SIG-M5 treated with dmso at 0.1 percent for 504 hours (cell line): ENCODE data around the gene KLHL6.
A peak's percentile ranks its signal among the peaks of the same experiment; 100 is the strongest.

Source experiments
- DNase-seq: peaks from one replicate; lab custom pipeline; 2025; ENCODE audit not compliant: unreplicated experiment; lab: John Stamatoyannopoulos, UW

KLHL6 gene

GRCh38 chr3:183508821-183509220 is 46.7 kb downstream of the KLHL6 start:
- no peak for DNase-seq

GRCh38 chr3:183507551-183507950 is 48.0 kb downstream of the KLHL6 start:
- DNase-seq, result no peak

GRCh38 chr3:183506674-183507320 is 48.7 kb downstream of the KLHL6 start:
- peak; percentile 50 for DNase-seq

GRCh38 chr3:183504597-183504996 is 50.9 kb downstream of the KLHL6 start:
- DNase-seq, result no peak

- DNase-seq, result no peak
Measured at GRCh38 chr3:183503746-183504145, 51.8 kb downstream of the KLHL6 start.

GRCh38 chr3:183502237-183503181 is 53.0 kb downstream of the KLHL6 start:
- no peak for DNase-seq

GRCh38 chr3:183500981-183501704 is 54.4 kb downstream of the KLHL6 start:
- no peak for DNase-seq

- DNase-seq, result no peak
Measured at GRCh38 chr3:183500319-183500718, 55.2 kb downstream of the KLHL6 start.

GRCh38 chr3:183498634-183499033 is 56.9 kb downstream of the KLHL6 start:
- no peak for DNase-seq

- no peak for DNase-seq
Measured at GRCh38 chr3:183497313-183497712, 58.2 kb downstream of the KLHL6 start.

- DNase-seq, result no peak
Measured at GRCh38 chr3:183496311-183496710, 59.2 kb downstream of the KLHL6 start.

GRCh38 chr3:183494341-183494740 is 61.2 kb downstream of the KLHL6 start:
- no peak for DNase-seq

- DNase-seq, result no peak
Measured at GRCh38 chr3:183493296-183494045, 62.0 kb downstream of the KLHL6 start.

GRCh38 chr3:183492849-183493179 is 62.7 kb downstream of the KLHL6 start:
- DNase-seq, result no peak

- no peak for DNase-seq
Measured at GRCh38 chr3:183491923-183492848, 63.3 kb downstream of the KLHL6 start.

GRCh38 chr3:183491109-183491922 is 64.2 kb downstream of the KLHL6 start:
- DNase-seq, result no peak

GRCh38 chr3:183490653-183491052 is 64.9 kb downstream of the KLHL6 start:
- no peak for DNase-seq

GRCh38 chr3:183490211-183490601 is 65.3 kb downstream of the KLHL6 start:
- no peak for DNase-seq
